SJCRH30 (cell line): Measurements from ENCODE around the gene TEX44. TPM values are rescaled to one million over a fixed set of nuclear protein-coding genes. Genes with fewer than 3 reads are reported as not detected.

Experiments used
- DNase-seq, 2 experiments: peaks; one replicate each; pipeline ENCODE4 v3.0.0-alpha.2; 2015 to 2020
- H3K27ac ChIP-seq: fragments of 250-450 bp; sonication (Bioruptor Pico); 2 replicates; pipeline ENCODE4 v1.5.1; 2020; ENCODE audit warnings: mild to moderate bottlenecking, moderate library complexity
- H3K27me3 ChIP-seq: fragments of 250-450 bp; sonication (Bioruptor Pico); 2 replicates; pipeline ENCODE4 v1.5.1; 2020; ENCODE audit warnings: mild to moderate bottlenecking, moderate library complexity
- H3K36me3 ChIP-seq: fragments of 250-450 bp; sonication (Bioruptor Pico); 2 replicates; pipeline ENCODE4 v1.5.1; 2020; ENCODE audit warnings: mild to moderate bottlenecking, moderate library complexity
- H3K4me1 ChIP-seq: fragments of 250-450 bp; sonication (Bioruptor Pico); 2 replicates; pipeline ENCODE4 v1.5.1; 2020; ENCODE audit warnings: mild to moderate bottlenecking, moderate library complexity
- H3K4me3 ChIP-seq: fragments of 250-450 bp; sonication (Bioruptor Pico); 2 replicates; pipeline ENCODE4 v1.5.1; 2020; ENCODE audit warnings: mild to moderate bottlenecking, moderate library complexity
- H3K9me3 ChIP-seq: fragments of 250-450 bp; sonication (Bioruptor Pico); replicated peaks from 2 replicates; pipeline ENCODE4 v1.5.1; 2020; ENCODE audit warnings: mild to moderate bottlenecking, moderate library complexity
- total RNA-seq: library from RNA; depleted of rRNA; stranded (reverse); fragments of >200 nt; shearing (Covaris generic); gene quantifications from 2 replicates; pipeline ENCODE4 v1.2.3, GENCODE V29; 2014

Gene TEX44
- total RNA-seq, 1 experiment from 2014 or later, result not detected

- H3K4me3 ChIP-seq, result no peak overlapping the region
- no peaks in the 10 kb centered on the region for H3K36me3 ChIP-seq
- H3K27ac ChIP-seq, result no peak overlapping the region
- H3K9me3 ChIP-seq, result no peaks in the 10 kb centered on the region
- no peaks in the 10 kb centered on the region for H3K27me3 ChIP-seq
- DNase-seq, result no peak
- H3K4me1 ChIP-seq, result peaks cover 27% of the 10 kb centered on the region
These were observed 14.3 kb downstream of the TEX44 start for GRCh38 chr2:231606941-231607340.

DNA sequence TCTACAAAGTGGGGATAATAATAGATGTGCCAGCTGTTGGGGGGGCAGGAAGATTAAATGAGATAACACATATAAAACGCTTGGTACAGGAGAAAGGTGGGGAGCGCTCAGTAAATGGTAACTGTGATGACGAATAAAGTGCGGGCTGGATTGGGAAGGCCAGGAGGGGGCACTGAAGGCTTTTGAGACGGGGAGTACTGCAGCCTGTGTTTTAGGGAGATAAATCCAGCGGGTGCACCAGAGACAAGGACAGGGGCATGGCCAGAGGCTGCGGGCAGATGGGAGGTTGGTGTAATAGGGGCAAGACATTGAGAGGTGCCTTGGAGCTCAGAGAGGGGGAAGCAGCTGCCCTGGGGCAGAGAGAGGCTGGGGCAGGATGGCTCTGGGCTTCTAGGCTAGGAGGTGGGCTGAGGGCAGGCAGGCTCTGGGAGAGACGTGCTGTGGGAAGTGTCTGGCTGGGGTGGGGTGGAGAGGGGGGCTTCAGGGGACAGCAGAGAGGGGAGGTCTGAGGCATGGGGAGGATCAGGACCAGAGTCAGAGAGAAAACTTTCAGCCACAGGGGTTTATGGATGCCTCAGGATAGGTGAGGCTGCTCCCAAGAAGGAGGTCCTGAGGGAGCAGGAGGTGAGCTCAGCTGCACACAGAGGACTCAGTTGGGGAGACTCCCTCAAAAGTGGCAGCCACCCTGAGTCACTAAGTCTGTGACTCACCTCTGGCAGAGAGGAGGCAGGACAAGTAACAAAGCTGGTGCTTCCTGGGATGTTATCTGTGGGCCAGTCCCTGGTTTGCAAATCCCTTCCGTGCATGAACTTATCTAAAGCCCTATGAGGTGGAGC is 18.8 kb downstream of the TEX44 start:
- H3K4me1 ChIP-seq, result peaks cover 12% of the 10 kb centered on the region; the same call in 1 of the 2 replicates

GRCh38 chr2:231612109-231612455 is 19.4 kb downstream of the TEX44 start:
- no peak overlapping the region for H3K27ac ChIP-seq
- no peaks in the 10 kb centered on the region for H3K27me3 ChIP-seq
- peak; percentile 52 to 59 for DNase-seq
- H3K9me3 ChIP-seq, result no peaks in the 10 kb centered on the region
- no peak overlapping the region for H3K4me3 ChIP-seq
- H3K4me1 ChIP-seq, result peaks cover 12% of the 10 kb centered on the region; the same call in 1 of the 2 replicates
- H3K36me3 ChIP-seq, result no peaks in the 10 kb centered on the region

More for the DNA sequence above, 18.8 kb downstream of the TEX44 start:
- H3K4me3 ChIP-seq, result no peak overlapping the region
- no peaks in the 10 kb centered on the region for H3K9me3 ChIP-seq
- H3K27me3 ChIP-seq, result no peaks in the 10 kb centered on the region
- no peak overlapping the region for H3K27ac ChIP-seq
- H3K36me3 ChIP-seq, result no peaks in the 10 kb centered on the region
- DNase-seq, result peak; percentile 55 to 70

DNA sequence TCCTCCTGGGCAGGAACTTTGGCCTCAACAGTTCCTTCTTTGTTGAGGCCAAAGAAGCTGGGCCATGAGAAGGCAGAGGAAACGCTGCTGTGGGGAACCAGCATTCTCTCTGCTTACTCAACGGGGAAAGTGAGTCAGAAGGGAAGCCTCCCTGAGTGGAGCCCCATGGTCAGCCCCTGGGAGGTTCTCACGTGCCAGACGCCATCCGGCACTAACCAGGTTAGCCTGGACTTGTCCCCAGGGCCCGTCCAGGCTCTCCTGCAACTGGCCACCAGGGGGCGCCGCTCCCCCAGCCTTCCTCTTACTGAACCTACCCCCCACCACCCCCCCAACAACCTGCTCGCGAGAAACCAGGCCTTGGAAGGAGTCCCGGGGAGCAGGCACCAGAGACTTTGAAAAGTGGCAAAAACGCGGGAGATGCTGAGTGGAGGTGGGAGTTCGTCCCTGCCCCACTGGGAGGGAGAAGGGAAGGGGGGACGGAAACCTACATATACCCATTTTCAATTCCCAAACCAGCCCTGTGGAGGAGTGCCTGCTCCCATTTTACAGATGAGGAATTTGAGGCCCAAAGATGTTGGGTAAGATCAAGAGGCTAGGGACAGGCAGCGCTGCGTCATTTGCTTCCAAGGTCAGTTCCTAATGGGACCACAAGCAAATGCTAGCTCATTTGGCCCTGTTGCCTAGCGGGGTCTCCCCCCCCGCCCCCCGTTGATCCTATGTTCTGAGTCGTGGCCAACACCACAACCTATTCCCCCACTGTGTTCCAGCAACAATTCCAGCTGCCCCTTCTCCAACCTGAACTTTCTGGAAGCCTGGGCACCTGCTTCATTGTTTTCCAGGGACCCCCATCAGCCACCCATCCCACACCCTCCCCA is 20.0 kb downstream of the TEX44 start:
- no peak overlapping the region for H3K27ac ChIP-seq
- no peak overlapping the region for H3K4me3 ChIP-seq
- peaks cover 9% of the 10 kb centered on the region; the same call in 1 of the 2 replicates for H3K4me1 ChIP-seq

DNA sequence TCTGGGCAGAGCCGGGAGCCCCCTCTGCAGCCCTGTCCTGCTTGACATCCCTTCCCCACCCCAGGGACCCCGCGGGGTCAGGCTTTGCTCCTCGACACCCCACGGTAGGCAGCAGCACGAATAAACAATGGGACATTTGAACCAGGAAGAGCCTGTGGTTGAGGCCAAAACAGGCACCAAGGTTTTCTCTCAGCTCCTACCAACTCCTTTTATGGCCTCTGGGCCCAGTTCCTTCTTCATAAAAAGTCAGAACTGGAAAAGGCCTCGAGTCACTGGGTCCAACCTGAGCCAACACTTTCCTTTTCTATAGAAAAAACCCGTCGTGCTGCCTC is 20.6 kb downstream of the TEX44 start:
- H3K36me3 ChIP-seq, result no peaks in the 10 kb centered on the region
- H3K9me3 ChIP-seq, result no peaks in the 10 kb centered on the region
- H3K27me3 ChIP-seq, result no peaks in the 10 kb centered on the region
- peaks cover 7% of the 10 kb centered on the region; the same call in 1 of the 2 replicates for H3K4me1 ChIP-seq
- H3K4me3 ChIP-seq, result peak overlapping the region; percentile 57
- H3K27ac ChIP-seq, result no peak overlapping the region
- DNase-seq, result peak in 1 of 2 experiments; percentile 35

More for the DNA sequence above, 20.0 kb downstream of the TEX44 start:
- Histone ChIP-seq H3K27me3 (no peaks in the 10 kb centered on the region), H3K9me3 (no peaks in the 10 kb centered on the region), H3K36me3 (no peaks in the 10 kb centered on the region)
- peak; percentile 88 to 93 for DNase-seq

DNA sequence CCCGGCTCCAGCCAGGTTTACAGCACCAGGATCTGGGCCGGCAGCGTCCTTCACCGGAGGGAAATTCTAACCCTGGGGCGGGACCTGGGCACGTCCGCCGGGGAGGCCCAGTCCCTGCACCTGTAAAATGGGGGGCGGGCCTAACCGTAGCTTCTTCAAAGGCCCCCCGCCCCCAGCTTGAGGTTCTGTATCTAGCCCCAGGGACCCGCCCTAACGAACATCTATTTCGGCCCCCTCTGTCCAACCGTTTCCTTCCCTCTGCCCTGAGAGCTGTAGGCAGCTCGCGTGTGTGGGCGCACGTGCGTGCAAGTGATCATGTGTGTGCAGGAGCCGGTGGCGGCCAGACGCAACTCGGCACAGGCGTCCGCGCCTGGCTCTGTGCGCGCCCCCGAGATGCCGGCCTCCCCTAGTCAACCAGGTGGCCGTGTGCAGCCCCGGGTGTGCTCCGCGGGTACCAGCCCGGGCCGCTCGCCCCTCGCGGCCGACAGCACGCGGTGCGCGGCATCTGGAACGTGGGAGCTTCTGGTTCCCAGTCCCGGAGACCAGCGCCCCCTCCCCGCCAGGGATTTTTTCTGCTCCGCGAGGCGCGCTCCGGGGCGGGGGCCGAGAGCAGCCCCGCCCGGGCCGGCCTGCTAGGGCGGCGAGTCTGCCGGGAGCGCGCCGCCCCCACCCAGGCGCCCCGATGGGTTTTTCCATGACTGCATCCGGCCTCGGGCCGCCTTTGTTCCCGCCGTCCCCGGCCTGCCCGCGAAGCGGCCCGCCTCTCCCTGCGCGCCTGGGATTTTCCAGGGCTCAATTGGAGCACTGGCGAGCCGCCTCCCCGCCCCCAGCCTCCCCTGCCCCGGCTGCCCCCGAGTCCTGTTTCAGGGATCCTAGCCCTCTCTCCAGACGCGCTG is 21.2 kb downstream of the TEX44 start:
- DNase-seq, result peak; percentile 61 to 70
- peaks cover 7% of the 10 kb centered on the region; the same call in 1 of the 2 replicates for H3K4me1 ChIP-seq
- peak overlapping the region; percentile 57 for H3K4me3 ChIP-seq
- H3K27me3 ChIP-seq, result no peaks in the 10 kb centered on the region
- H3K9me3 ChIP-seq, result no peaks in the 10 kb centered on the region
- H3K36me3 ChIP-seq, result no peaks in the 10 kb centered on the region
- H3K27ac ChIP-seq, result no peak overlapping the region

- no peak for DNase-seq
- H3K9me3 ChIP-seq, result no peaks in the 10 kb centered on the region
- H3K4me3 ChIP-seq, result peak overlapping the region; percentile 57
- H3K27ac ChIP-seq, result no peak overlapping the region
- peaks cover 7% of the 10 kb centered on the region; the same call in 1 of the 2 replicates for H3K4me1 ChIP-seq
- H3K27me3 ChIP-seq, result no peaks in the 10 kb centered on the region
- no peaks in the 10 kb centered on the region for H3K36me3 ChIP-seq
These were observed 21.9 kb downstream of the TEX44 start for GRCh38 chr2:231614559-231615057.

DNA sequence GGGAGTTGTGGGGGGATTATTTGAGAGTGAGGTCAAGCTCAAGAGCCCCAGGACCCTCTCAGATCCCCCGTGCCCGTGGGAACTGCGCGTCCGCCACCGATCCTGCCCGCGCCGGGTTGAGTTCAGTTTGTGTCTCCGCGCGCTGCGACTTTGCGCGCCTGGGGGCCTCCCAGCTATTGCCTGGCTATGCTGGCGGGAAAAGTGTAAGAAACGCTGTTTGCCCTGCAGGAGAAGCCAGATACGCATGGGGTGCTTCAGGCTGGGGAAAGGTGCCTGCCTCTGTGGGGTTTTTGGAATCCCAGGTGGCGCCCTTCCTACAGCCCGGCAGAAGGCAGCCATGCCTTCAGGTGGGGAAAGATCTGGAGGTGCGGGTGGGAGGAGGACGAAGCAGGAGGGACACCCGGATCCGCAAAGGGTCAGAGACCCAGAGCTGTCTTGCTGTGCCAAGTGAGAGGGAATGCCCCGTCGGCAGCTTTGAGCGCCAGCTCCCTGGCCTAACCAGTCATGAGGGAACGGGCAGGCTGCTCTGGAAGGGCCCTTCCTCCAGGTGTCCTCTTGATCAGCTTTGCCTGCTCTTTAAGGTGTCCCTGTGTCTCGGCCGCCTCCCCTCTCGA is 22.5 kb downstream of the TEX44 start:
- H3K4me3 ChIP-seq, result no peak overlapping the region
- H3K4me1 ChIP-seq, result peaks cover 7% of the 10 kb centered on the region; the same call in 1 of the 2 replicates
- no peaks in the 10 kb centered on the region for H3K36me3 ChIP-seq
- H3K27ac ChIP-seq, result no peak overlapping the region
- DNase-seq, result no peak
- H3K9me3 ChIP-seq, result no peaks in the 10 kb centered on the region
- peaks cover under 1% of the 10 kb centered on the region; the same call in 1 of the 2 replicates for H3K27me3 ChIP-seq

DNA sequence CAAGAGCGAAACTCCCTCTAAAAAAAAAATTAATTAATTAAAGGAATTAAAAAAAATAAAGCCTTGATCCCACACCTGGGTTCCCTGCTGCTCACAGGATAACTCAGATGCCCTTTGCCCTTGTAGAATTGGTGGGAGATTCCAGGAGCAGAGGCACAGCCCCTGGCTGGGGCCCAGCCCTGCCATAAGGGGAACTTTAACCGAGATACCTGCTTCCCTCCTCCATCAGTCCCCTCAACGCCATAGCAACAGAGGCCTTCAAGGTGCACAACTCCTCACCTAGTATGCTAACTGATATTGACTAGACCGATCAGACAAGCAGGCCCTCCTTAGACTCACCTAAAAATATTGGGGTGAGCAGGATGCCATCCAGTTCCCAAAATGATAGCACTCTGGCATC is 23.6 kb downstream of the TEX44 start:
- H3K4me1 ChIP-seq, result peaks cover 7% of the 10 kb centered on the region; the same call in 1 of the 2 replicates
- no peaks in the 10 kb centered on the region for H3K9me3 ChIP-seq

DNA sequence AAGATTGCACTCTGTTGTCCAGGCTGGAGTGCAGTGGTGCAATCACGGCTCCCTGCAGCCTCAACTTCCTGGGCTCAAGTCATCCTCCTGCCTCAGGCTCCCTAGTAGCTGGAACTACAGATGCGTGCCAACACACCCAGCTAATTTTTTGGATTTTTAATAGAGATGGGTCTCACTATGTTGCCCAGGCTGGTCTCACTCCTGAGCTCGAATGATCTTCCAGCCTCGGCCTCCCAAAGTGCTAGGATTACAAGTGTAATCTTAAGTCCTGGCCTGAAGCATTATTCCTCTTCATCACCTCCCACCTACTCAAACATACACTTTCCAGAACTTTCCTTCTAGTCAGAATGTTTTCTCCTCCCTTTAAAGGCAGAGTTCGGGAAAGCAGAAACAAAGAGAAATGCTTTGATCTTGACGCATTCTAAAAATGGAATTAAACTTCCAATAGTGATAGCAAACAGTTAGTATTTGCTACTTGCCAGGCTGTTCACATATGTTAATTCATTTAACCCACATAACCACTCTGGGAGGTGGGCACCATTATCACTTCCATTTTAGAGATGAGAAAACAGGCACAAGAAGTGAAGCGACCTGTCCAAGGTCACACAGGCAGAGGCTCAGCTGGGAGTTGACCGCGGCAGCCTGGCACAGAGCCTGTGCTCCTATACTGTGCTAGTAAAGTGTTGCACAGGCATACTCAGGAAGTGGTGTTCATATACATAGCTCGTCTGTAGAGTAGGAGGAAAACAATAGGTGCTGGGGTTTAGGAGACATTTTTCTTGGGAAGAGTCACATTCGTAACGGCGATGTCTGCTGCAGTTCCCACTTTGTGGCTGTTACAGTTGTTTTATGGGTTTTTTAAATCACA is 24.6 kb downstream of the TEX44 start:
- H3K4me3 ChIP-seq, result no peak overlapping the region
- H3K9me3 ChIP-seq, result no peaks in the 10 kb centered on the region
- peak; percentile 42 to 50 for DNase-seq
- no peak overlapping the region for H3K27ac ChIP-seq
- H3K4me1 ChIP-seq, result peaks cover 2% of the 10 kb centered on the region; the same call in 1 of the 2 replicates
- no peaks in the 10 kb centered on the region for H3K36me3 ChIP-seq
- peaks cover 11% of the 10 kb centered on the region; the same call in 1 of the 2 replicates for H3K27me3 ChIP-seq

More for the DNA sequence above, 23.6 kb downstream of the TEX44 start:
- no peak for DNase-seq
- no peak overlapping the region for H3K4me3 ChIP-seq
- H3K27ac ChIP-seq, result no peak overlapping the region
- no peaks in the 10 kb centered on the region for H3K36me3 ChIP-seq
- peaks cover 10% of the 10 kb centered on the region; the same call in 1 of the 2 replicates for H3K27me3 ChIP-seq

- H3K4me3 ChIP-seq, result peak overlapping the region; percentile 14; the same call in 1 of the 2 replicates
- H3K36me3 ChIP-seq, result no peaks in the 10 kb centered on the region
- H3K4me1 ChIP-seq, result no peaks in the 10 kb centered on the region
- peak; percentile 39 to 47 for DNase-seq
- no peak overlapping the region for H3K27ac ChIP-seq
- H3K27me3 ChIP-seq, result peaks cover 11% of the 10 kb centered on the region; the same call in 1 of the 2 replicates
- H3K9me3 ChIP-seq, result no peaks in the 10 kb centered on the region
These were observed 28.6 kb downstream of the TEX44 start for GRCh38 chr2:231621051-231621879.

DNA sequence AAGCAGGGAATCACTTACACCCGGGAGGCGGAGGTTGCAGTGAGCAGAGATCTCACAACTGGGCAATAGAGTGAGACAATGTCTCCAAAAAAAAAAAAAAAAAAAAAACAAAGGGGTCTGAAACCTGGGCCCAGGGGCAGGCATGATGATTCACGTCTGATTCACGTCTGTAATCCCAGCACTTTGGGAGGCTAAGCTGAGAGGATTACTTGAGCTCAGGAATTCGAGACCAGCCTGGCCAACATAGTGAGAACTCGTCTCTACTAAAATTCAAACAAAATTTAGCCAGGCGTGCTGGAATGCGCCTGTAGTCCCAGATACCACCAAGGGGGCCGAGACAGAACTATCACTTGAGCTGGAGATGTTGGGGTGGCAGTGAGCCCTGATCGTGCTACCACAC is 30.3 kb downstream of the TEX44 start:
- peaks cover 11% of the 10 kb centered on the region; the same call in 1 of the 2 replicates for H3K27me3 ChIP-seq

More for the DNA sequence above, 30.3 kb downstream of the TEX44 start:
- H3K4me3 ChIP-seq, result no peak overlapping the region
- H3K4me1 ChIP-seq, result no peaks in the 10 kb centered on the region
- no peaks in the 10 kb centered on the region for H3K9me3 ChIP-seq
- peak in 1 of 2 experiments; percentile 29 for DNase-seq
- no peak overlapping the region for H3K27ac ChIP-seq
- H3K36me3 ChIP-seq, result no peaks in the 10 kb centered on the region
